ENCODE results near the gene CYP27A1.
"Not testable (repeated sequence)": the region's sequence is repeated elsewhere in the genome, so short reads cannot be mapped to it uniquely, and the experiment has no call there.

The CYP27A1 gene

DNA sequence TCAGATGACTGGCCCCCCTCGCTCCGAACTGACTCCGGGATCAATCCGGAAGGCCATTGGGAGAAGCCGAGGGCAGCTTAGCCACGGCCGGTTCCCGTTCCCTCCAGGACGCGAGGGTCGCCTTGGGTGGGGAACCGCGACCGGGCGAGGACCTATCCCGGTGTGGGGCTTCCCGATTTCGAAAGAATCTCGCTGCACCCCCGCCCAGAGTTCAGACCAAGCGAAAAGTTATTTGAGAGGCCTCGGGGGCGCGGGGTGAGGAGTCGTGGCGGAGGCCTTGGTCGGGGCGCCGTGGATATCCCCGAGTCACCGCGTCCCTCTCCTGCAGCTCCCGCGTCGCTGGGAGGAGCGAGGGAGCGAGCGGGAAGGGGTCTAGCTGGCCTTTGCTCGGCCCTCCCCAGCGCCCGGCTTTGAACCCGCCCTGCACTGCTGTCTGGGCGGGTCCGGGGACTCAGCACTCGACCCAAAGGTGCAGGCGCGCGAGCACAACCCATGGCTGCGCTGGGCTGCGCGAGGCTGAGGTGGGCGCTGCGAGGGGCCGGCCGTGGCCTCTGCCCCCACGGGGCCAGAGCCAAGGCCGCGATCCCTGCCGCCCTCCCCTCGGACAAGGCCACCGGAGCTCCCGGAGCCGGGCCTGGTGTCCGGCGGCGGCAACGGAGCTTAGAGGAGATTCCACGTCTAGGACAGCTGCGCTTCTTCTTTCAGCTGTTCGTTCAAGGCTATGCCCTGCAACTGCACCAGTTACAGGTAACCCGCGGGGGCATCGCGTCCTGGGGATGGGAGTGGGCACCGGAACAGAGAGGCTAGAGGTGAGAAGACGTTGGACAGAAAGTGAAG, at the start of gene CYP27A1:
Gene CYP27A1, plus strand, starts transcription at position 457 of the 837 bp plus-strand sequence. Its CDS starts 36 bp downstream, at position 493.
- DNase-seq (ENCODE audit: low read depth in 2 of 2), result no peak

DNA sequence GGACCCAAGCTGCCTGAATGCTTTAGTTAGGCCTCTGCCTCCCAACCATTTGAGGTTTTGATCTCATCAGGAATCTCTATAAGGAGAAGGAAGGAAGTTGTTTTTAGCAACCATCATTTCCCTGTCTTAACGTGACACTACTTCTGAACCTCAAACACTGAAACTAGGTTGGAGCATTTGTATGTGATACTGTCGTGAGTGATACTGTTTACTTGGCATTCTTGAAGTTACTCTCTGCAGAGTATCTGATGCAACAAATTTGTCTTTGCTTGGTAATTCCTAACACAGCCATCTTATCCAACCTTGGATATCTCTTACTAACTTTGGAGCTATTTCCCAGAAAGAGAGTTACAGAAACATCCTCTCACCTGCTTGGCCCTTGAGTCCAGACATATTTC, 49.2 kb upstream of the CYP27A1 start:
- no peak for DNase-seq (ENCODE audit: low read depth in 2 of 2)

DNA sequence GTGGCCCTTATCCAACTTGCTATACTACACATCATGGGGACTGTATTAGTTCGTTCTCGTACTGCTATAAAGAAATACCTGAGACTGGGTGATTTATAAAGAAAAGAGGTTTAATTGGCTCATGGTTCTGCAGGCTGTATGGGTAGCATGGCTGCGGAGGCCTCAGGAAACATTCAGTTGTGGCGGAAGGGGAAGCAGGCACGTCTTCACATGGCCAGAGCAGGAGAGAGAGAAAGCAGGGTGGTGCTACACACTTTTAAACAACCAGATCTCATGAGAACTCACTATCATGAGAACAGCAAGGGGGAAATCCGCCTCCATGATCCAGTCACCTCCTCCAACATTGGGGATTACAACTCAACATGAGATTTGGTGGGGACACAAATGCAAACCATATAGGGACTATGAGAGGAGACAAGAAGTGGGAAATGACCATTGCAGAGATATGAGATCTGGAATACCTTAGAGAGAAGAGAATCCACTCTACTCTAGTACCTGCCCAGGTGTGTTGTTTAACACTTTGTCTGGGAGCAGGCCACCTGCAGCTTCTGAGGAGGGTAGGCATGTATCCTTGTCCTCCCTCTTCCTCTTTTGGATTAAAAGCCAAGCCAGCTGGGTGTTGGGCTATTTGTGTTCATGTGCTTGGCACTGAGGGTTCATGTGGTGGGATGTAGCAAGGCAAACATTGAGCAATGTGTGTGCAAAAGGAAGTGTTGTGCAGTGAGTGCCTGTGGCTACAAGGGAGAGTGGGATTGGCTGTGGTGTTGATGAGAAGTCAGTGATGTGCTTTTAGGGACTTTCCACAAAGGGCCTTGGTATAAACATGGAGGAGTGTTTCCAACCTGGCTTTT, 48.6 kb upstream of the CYP27A1 start:
- no peak for DNase-seq (ENCODE audit: low read depth in 2 of 2)

GRCh38 chr2:218734190-218734975, 47.6 kb upstream of the CYP27A1 start:
- no peak for DNase-seq (ENCODE audit: low read depth in 2 of 2)

- no peak for DNase-seq (ENCODE audit: low read depth in 2 of 2)
These were observed 45.4 kb upstream of the CYP27A1 start for GRCh38 chr2:218736531-218736930.

DNA sequence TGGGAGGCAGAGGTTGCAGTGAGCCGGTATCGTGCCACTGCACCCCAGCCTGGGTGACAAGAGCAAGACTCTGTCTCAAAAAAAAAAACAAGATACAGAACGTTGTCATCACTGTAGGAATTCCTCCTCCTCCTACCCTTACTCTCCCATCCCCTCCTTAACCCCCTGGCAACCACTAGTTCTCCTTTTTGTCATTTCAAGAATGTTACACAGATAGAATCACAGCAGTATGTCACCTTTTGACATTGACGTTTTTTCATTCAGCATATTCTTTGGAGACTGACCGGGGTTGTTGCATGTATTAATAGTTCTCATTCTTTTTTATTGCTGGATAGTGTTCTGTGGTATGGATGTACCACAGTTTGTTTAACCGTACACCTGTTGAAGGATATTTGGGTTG, 38.9 kb upstream of the CYP27A1 start:
- no peak for DNase-seq (ENCODE audit: low read depth in 2 of 2)

DNA sequence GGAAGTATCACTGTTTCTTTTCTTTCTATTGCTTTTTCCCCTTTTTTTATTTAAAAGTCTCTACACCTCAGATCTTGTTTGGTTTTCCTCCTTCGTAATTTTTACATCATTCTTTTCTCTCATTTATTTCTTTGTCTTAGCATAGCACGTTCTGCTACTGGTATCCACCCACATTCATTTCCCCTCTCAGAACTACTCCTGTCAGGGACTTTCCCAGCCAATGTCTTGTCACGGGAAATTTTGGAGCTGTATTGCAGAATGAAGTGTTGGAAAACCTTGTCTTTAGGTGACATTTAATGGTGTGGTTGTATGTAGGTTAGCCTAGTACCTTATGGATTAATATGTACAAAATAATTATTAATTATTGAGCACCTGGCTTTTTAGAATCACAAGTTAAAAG, 37.3 kb upstream of the CYP27A1 start:
- no peak for DNase-seq (ENCODE audit: low read depth in 2 of 2)

- DNase-seq (ENCODE audit: low read depth in 2 of 2), result no peak
These were observed 36.8 kb upstream of the CYP27A1 start for GRCh38 chr2:218745160-218745558.

- no peak for DNase-seq (ENCODE audit: low read depth in 2 of 2)
These were observed 36.1 kb upstream of the CYP27A1 start for GRCh38 chr2:218745559-218746469.

- DNase-seq (ENCODE audit: low read depth in 2 of 2), result no peak
These were observed 35.5 kb upstream of the CYP27A1 start for GRCh38 chr2:218746470-218746795.

- no peak for DNase-seq (ENCODE audit: low read depth in 2 of 2)
These were observed 35.0 kb upstream of the CYP27A1 start for GRCh38 chr2:218746960-218747359.

DNA sequence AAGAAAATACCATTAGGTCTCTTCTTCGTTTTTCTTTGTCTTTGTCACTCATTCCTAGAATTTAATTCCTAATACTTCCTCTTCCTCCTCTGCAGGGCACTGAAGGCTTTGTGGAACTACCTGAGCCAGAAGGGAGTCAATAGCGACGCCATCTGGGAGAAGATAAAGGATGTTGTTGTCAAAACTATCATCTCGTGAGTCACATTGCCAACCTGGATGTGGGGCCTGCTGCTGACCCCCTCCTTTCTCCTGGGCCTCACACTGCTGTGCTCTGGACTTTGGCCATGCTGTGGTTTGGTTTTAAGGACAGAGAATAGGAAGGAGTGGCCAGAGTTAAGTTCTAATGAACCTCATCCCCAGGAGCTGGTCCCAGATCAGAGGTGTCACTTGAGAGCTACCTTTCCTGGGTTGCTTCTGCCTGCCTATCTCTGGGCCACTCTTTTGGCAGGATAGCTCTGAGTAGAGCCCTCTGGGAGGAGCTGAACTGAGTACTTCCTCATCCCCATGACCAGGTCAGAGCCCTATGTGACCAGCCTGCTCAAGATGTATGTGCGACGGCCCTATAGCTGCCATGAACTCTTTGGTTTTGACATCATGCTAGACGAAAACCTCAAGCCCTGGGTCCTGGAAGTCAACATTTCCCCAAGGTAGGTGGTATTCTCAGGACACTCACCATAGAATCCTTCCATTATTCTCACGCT, 33.1 kb upstream of the CYP27A1 start:
- no peak for DNase-seq (ENCODE audit: low read depth in 2 of 2)

- no peak for DNase-seq (ENCODE audit: low read depth in 2 of 2)
These were observed 27.7 kb upstream of the CYP27A1 start for GRCh38 chr2:218754201-218754600.

DNA sequence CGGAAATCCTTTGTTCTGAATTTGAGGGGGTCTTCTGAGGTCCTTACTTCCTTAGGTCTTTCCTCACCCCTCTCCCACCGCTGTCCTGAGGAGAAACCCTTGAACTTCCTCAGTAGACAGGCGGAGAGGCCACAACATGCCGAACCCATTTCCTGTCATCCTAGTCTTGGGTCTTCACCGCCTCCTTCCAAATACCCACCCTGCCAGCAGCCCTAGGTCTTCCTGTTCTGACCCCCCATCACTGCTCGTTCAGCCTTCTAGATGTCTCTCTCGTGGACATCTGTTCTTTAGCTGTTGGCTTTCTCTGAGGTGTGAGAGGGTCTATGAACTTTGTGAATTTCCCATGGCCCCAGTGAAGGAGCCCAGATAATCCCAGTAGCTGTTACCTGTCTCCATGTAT, 27.2 kb upstream of the CYP27A1 start:
- DNase-seq (ENCODE audit: low read depth in 2 of 2), result no peak

GRCh38 chr2:218755198-218755566, 26.8 kb upstream of the CYP27A1 start:
- DNase-seq (ENCODE audit: low read depth in 2 of 2), result no peak

DNA sequence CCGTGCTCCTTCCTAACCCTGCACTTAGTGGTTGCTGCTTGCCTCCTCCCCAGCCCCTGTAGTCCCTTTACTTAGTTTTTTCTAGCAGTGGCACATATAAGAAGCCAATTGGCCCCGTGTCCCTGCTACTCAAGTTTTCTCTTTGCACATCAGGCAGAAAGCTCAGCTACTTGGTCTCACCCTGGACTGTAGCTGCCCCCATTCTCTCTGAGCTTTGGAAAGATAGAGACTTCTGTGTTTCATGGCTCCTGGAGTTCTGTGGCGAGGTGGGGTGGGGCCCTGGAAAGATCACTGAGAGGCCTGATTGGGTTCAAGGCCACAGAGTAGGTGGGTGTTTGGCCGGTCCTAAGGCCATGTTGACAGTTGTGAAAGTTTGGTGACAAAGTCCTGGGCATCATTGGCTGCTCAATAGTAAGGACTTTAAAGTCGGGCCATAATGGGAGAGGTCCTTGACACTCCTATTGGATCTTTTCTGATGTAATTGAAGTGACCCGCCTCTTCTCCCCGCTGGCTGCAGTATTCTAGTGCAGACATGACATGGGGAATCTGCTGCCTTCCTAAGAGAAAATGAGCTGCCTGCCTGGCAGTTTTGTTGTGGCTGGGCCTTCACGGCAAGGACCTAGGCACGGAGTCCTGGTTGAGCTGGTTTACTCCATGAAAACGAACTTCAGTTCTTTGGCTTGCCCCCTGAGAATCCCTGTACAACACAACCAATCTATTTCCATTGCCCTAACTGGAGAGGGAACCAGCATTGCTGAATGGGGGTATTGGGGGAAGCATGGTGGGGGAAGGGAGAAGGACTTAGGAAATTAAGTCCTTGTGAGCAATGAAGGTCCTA, 26.2 kb upstream of the CYP27A1 start:
- no peak for DNase-seq (ENCODE audit: low read depth in 2 of 2)

DNA sequence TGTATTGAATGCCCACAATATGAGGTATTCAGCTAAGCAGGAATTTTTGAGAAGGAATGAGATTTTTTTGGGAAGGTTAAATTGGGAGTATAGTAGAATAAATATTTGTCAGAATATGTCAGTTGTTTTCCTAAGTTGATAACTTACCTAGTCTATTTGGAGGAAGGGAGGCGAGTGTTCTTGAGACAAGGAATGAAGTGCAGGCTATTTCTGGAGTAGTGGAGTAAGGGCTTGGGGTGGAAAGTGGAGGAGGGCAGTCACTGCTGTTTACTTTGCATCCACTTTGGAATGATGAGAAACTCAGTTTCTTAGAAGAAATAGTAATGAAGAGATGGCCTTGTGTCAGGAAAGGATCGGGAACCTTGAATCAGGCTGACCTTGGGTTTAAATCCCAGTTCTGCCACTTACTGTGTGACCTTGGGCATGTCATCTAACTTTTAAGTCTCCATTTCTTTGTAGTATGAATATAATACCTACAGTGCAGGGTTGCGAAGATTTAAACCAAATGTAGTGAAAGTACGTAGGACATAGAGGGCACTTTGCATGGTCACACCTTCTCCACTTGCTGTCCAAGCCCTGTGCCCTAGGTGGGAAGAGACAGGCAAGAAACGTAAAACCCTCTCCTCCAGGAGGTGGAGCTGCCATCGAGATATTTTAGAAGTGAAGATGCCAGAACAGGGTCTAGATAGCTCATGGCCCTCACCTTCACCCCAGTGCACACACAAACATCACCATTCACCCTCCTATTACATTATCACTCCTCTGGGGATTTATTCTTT, 25.2 kb upstream of the CYP27A1 start:
- DNase-seq (ENCODE audit: low read depth in 2 of 2), result no peak

- DNase-seq (ENCODE audit: low read depth in 2 of 2), result no peak
These were observed 20.2 kb upstream of the CYP27A1 start for GRCh38 chr2:218761795-218762194.

DNA sequence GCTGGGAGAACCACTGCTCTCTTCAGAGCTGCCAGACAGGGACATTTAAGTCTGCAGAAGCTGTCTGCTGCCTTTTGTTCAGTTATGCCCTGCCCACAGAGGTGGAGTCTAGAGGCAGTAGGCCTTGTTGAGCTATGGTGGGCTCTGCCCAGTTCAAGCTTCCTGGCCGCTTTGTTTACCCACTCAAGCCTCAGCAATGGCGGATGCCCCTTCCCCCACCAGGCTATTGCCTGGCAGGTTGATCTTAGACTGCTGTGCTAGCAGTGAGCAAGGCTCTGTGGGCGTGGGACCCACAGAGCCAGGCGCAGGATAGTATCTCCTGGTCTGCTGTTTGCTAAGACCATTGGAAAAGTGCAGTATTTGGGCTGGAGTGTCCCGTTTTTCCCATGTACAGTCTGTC, 9.2 kb upstream of the CYP27A1 start:
- DNase-seq (ENCODE audit: low read depth in 2 of 2), result not testable (repeated sequence)
